Activated CD8-positive, alpha-beta T cell treated with anti-CD3 and anti-CD28 coated beads for 36 hours (primary cell): ENCODE measurements around the gene TYRO3. TPM values are rescaled to one million over a fixed set of nuclear protein-coding genes. Genes with fewer than 3 reads are reported as not detected.
A peak's percentile ranks its signal among the peaks of the same experiment; 100 is the strongest.
"Not testable (repeated sequence)": the region's sequence is repeated elsewhere in the genome, so short reads cannot be mapped to it uniquely, and the experiment has no call there.

Experiments
- ATAC-seq: fragments of 200-7000 bp; cut with Tn5 transposase; one replicate; pipeline ENCODE4 v1.10.0; 2021; ENCODE audit warnings: mild to moderate bottlenecking, moderate library complexity
- CTCF ChIA-PET: fragments of 350-600 bp; sonication (Branson Sonifier 250); formaldehyde crosslinking; loops from one replicate; lab custom pipeline; 2021; ENCODE audit warnings: antibody characterized with exemption; lab: Charles Lee
- POLR2A ChIA-PET: fragments of 350-600 bp; sonication (Branson Sonifier 250); formaldehyde crosslinking; loops from one replicate; lab custom pipeline; 2021; ENCODE audit warnings: antibody characterized with exemption; lab: Charles Lee
- DNase-seq: peaks from one replicate; pipeline ENCODE4 v3.0.0-alpha.2; 2020
- H3K27ac Mint-ChIP-seq: one replicate; pipeline ENCODE4 v1.8.0; 2021; ENCODE audit warnings: mild to moderate bottlenecking, mixed read lengths
- H3K27me3 Mint-ChIP-seq: one replicate; pipeline ENCODE4 v1.8.0; 2021; ENCODE audit warnings: mixed read lengths
- H3K36me3 Mint-ChIP-seq: one replicate; pipeline ENCODE4 v1.8.0; 2021; ENCODE audit warnings: low read depth, mixed read lengths
- H3K4me1 Mint-ChIP-seq: one replicate; pipeline ENCODE4 v1.8.0; 2021; ENCODE audit warnings: low read depth, mixed read lengths
- H3K4me3 Mint-ChIP-seq: one replicate; pipeline ENCODE4 v1.8.0; 2021; ENCODE audit warnings: mild to moderate bottlenecking, moderate library complexity, mixed read lengths
- H3K9me3 Mint-ChIP-seq: one replicate; pipeline ENCODE4 v1.8.0; 2021; ENCODE audit warnings: mixed read lengths
- CTCF ChIP-seq: fragments of 200-600 bp; IDR thresholded peaks from one replicate; pipeline ENCODE4 v1.8.0; 2022; ENCODE audit warnings: antibody characterized with exemption, mild to moderate bottlenecking
- intact Hi-C: fragments of 100-400 bp; cut with micrococcal nuclease; formaldehyde crosslinking; loops from one replicate; pipeline ENCODE4 v1.10.0; 2022
- total RNA-seq, 2 experiments: library from RNA; stranded (reverse); gene quantifications; one replicate each; pipeline ENCODE4 v1.2.3, GENCODE V29; 2021

The TYRO3 gene
- total RNA-seq, 2 experiments from 2014 or later: 0.67 to 1.3 TPM

- Mint-ChIP-seq H3K27me3 (peaks cover 30% of the 10 kb centered on the region), H3K4me1 (peaks cover 6% of the 10 kb centered on the region), H3K9me3 (no peaks in the 10 kb centered on the region), H3K36me3 (no peaks in the 10 kb centered on the region), H3K4me3 (peak overlapping the region; percentile 55), H3K27ac (no peak overlapping the region)
- no peak for TF ChIP-seq CTCF
- no peak for DNase-seq
- ChIA-PET POLR2A (no interaction called here), CTCF (interaction anchor here (1.2 to 1.7 kb wide), 3 partner anchors 8 to 68 kb away, joined by 5 to 13 read pairs (median 7); no protein-coding TSS in a partner anchor)
- intact Hi-C loops: no loop called here
- ATAC-seq: no peak
These were observed 25.7 kb downstream of the TYRO3 start for GRCh38 chr15:41584636-41585126.

DNA sequence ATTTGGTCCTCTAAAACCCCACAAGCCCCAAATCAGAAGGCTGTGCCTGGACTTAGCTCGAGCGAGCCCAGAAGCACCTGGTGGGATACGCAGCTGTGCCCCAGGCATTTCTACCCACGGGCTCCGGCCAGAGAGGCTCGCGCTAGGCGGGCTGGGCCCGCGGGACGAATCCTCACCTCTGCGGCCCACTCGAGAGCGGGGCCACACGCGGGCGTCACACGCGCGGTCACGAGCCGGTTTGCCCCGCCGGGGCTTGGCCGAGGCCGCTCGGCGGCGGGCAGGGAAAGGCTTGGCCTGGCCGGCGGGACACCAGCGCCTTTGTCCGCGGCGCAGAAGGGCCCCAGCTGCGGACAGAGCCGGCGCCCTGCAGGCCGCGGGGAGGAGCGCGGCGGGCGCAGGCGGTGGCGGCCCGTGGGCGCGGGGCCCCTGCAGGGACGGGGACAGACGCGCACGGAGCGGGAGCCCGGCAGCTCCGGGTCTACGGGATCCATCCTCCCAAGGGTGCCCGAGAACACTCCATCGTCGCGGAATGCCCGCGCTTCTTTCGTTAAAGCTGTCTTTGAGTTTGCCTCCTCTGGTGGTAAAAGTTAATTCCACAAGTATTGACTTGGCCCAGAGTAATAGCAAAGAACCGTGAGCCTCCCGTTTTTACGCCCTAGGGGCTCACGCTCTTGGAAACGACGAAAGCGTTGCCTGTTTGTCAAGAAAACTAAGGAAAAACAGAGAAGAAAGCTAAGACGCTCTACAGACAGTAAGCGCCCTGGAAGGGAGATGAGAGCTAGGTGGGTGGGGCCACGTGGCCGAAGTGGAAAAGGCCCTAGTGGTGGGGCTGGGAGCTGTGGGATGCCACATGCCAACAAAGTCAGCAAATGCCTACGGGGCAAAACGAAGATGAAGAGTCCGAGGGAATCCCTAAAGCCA, 26.4 kb downstream of the TYRO3 start:
- peak; percentile 29 for TF ChIP-seq CTCF
- peak; percentile 53 for ATAC-seq
- CTCF ChIA-PET: interaction anchor here (0.6 to 2.8 kb wide), 7 partner anchors 8 to 393 kb away, joined by 3 to 13 read pairs (median 6); no protein-coding TSS in a partner anchor
- H3K4me3 Mint-ChIP-seq: peak overlapping the region; percentile 56
- H3K36me3 Mint-ChIP-seq: no peaks in the 10 kb centered on the region
- H3K9me3 Mint-ChIP-seq: no peaks in the 10 kb centered on the region
- intact Hi-C loops: no loop called here
- peaks cover 30% of the 10 kb centered on the region for H3K27me3 Mint-ChIP-seq
- POLR2A ChIA-PET: interaction anchor here (1.0 to 1.1 kb wide), 2 partner anchors 41 to 42 kb away, joined by 3 read pairs; partner anchors contain the start of gene RPAP1
- H3K4me1 Mint-ChIP-seq: peaks cover 6% of the 10 kb centered on the region
- DNase-seq: peak; percentile 45
- H3K27ac Mint-ChIP-seq: no peak overlapping the region

GRCh38 chr15:41586531-41587282, 27.7 kb downstream of the TYRO3 start:
- H3K4me1 Mint-ChIP-seq, H3K4me3 Mint-ChIP-seq, H3K9me3 Mint-ChIP-seq, H3K27ac Mint-ChIP-seq, DNase-seq, H3K36me3 Mint-ChIP-seq, ATAC-seq, intact Hi-C loops: not testable (repeated sequence)
- peaks cover 30% of the 10 kb centered on the region for H3K27me3 Mint-ChIP-seq
- ChIA-PET CTCF (interaction anchor here (2.8 kb wide), 1 partner anchor 16 kb away, joined by 12 read pairs; no protein-coding TSS in a partner anchor), POLR2A (interaction anchor here (0.6 kb wide), 1 partner anchor 44 kb away, joined by 3 read pairs; no protein-coding TSS in a partner anchor)

DNA sequence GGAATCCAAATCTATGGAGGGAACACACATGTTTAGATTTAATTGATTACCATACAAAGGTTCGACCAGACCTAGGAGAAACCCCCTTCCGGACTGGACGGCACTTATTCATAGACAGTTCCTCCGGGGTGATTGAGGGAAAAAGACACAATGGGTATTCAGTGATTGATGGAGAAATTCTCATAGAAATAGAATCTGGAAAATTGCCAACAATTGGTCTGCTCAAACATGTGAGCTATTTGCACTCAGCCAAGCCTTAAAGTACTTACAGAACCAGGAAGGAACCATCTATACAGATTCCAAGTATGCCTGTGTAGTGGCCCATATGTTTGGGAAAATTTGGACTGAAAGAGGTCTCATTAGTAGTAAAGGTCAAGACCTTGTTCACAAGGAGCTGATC, 30.0 kb downstream of the TYRO3 start:
- intact Hi-C loops, POLR2A ChIA-PET, H3K36me3 Mint-ChIP-seq, H3K27ac Mint-ChIP-seq, H3K4me3 Mint-ChIP-seq, ATAC-seq, DNase-seq, H3K9me3 Mint-ChIP-seq, H3K4me1 Mint-ChIP-seq: not testable (repeated sequence)
- CTCF ChIA-PET: interaction anchor here (1.0 kb wide), 1 partner anchor 31 kb away, joined by 3 read pairs; no protein-coding TSS in a partner anchor
- peaks cover 26% of the 10 kb centered on the region for H3K27me3 Mint-ChIP-seq

- DNase-seq, intact Hi-C loops, H3K36me3 Mint-ChIP-seq, POLR2A ChIA-PET, H3K4me1 Mint-ChIP-seq, H3K9me3 Mint-ChIP-seq, ATAC-seq, H3K4me3 Mint-ChIP-seq, H3K27ac Mint-ChIP-seq: not testable (repeated sequence)
- CTCF ChIA-PET: interaction anchor here (1.0 to 2.3 kb wide), 2 partner anchors 14 to 32 kb away, joined by 3 to 6 read pairs; no protein-coding TSS in a partner anchor
- peaks cover 25% of the 10 kb centered on the region for H3K27me3 Mint-ChIP-seq
These were observed 30.6 kb downstream of the TYRO3 start for GRCh38 chr15:41589571-41589970.

GRCh38 chr15:41591217-41591616, 32.2 kb downstream of the TYRO3 start:
- ChIA-PET POLR2A (interaction anchor here (0.6 kb wide), 1 partner anchor 234 kb away, joined by 4 read pairs; no protein-coding TSS in a partner anchor), CTCF (interaction anchor here (0.7 to 2.3 kb wide), 4 partner anchors 12 to 219 kb away, joined by 3 to 6 read pairs (median 3); no protein-coding TSS in a partner anchor)
- DNase-seq, H3K4me3 Mint-ChIP-seq, H3K9me3 Mint-ChIP-seq, ATAC-seq, H3K27ac Mint-ChIP-seq, intact Hi-C loops, H3K36me3 Mint-ChIP-seq, H3K4me1 Mint-ChIP-seq: not testable (repeated sequence)
- H3K27me3 Mint-ChIP-seq: peaks cover 17% of the 10 kb centered on the region

GRCh38 chr15:41592718-41593117, 33.7 kb downstream of the TYRO3 start:
- H3K27ac Mint-ChIP-seq, H3K4me3 Mint-ChIP-seq, H3K4me1 Mint-ChIP-seq, H3K27me3 Mint-ChIP-seq, H3K9me3 Mint-ChIP-seq, DNase-seq, intact Hi-C loops, POLR2A ChIA-PET, CTCF ChIA-PET, H3K36me3 Mint-ChIP-seq, ATAC-seq: not testable (repeated sequence)
